ENCODE measurements around the gene GADD45A.

GRCh38 chr1:67723126-67723525 lies 38.1 kb downstream of the GADD45A start:
- TF ChIP-seq CTCF (tag by site-specific recombination; IDR thresholded peaks at IDR 0.05) (no peak), ZEB2 (tag by site-specific recombination; IDR thresholded peaks at IDR 0.05) (no peak), KLF9 (tag by site-specific recombination; IDR thresholded peaks at IDR 0.05; ENCODE audit: low read depth) (no peak), ZIC2 (tag by site-specific recombination; IDR thresholded peaks at IDR 0.05) (no peak), YY2 (tag by site-specific recombination; IDR thresholded peaks at IDR 0.05) (no peak), REST (tag by site-specific recombination; IDR thresholded peaks at IDR 0.05) (peak; percentile 59; the same call in 1 of the 2 replicates), ZNF548 (tag by site-specific recombination; IDR thresholded peaks at IDR 0.05) (no peak), ZNF302 (tag by site-specific recombination; IDR thresholded peaks at IDR 0.05; ENCODE audit: low read depth) (no peak)
- TF ChIP-seq, protein P1, sequence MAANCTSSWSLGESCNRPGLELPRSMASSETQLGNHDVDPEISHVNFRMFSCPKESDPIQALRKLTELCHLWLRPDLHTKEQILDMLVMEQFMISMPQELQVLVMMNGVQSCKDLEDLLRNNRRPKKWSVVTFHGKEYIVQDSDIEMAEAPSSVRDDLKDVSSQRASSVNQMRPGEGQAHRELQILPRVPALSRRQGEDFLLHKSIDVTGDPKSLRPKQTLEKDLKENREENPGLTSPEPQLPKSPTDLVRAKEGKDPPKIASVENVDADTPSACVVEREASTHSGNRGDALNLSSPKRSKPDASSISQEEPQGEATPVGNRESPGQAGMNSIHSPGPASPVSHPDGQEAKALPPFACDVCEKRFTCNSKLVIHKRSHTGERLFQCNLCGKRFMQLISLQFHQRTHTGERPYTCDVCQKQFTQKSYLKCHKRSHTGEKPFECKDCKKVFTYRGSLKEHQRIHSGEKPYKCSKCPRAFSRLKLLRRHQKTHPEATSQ (tag by site-specific recombination; IDR thresholded peaks at IDR 0.05), result no peak
